ENCODE results near the gene RPRD1B. TPM values are rescaled to one million over a fixed set of nuclear protein-coding genes. Genes with fewer than 3 reads are reported as not detected.

RPRD1B gene
- total and polyA plus RNA-seq, 2 of the 13 experiments (the other 11 are each of a cell fraction or from before 2014, with no cell fraction given): 31.1 to 41.5 TPM

GRCh38 chr20:38059832-38060231 is 26.3 kb downstream of the RPRD1B start (continued):
- TF ChIP-seq ERF (CRISPR knock-in tag; IDR thresholded peaks at IDR 0.05) (peak; percentile 68; the same call in 1 of the 2 replicates), RNF219 (CRISPR knock-in tag; IDR thresholded peaks at IDR 0.05) (no peak), NR2F1 (CRISPR knock-in tag; IDR thresholded peaks at IDR 0.05) (0 out of 4 replicates have a peak, but pooled peaks of 1 of the 2 experiments have one; percentile 25), JUNB (CRISPR knock-in tag; IDR thresholded peaks at IDR 0.05; ENCODE audit: borderline replicate concordance) (peak; percentile 47; the same call in 1 of the 2 replicates), PRDM15 (CRISPR knock-in tag; IDR thresholded peaks at IDR 0.05) (0 out of 2 replicates have a peak, but pooled peaks have one; percentile 36), GFI1 (CRISPR knock-in tag; IDR thresholded peaks at IDR 0.05; ENCODE audit: borderline replicate concordance) (peak; percentile 59; the same call in 1 of the 2 replicates), ZSCAN5A (CRISPR knock-in tag; IDR thresholded peaks at IDR 0.05; ENCODE audit: borderline replicate concordance) (peak; percentile 46; the same call in 1 of the 2 replicates), SMARCE1 (IDR thresholded peaks at IDR 0.05; ENCODE audit: borderline replicate concordance) (no peak), SAP130 (CRISPR knock-in tag; IDR thresholded peaks at IDR 0.05; ENCODE audit: low read depth) (peak; percentile 89), HMG20A (CRISPR knock-in tag; IDR thresholded peaks at IDR 0.05; ENCODE audit: borderline replicate concordance) (peak; percentile 74; the same call in 1 of the 2 replicates), ZFP91 (CRISPR knock-in tag; IDR thresholded peaks at IDR 0.05; ENCODE audit: borderline replicate concordance) (no peak), TGIF2 (CRISPR knock-in tag; IDR thresholded peaks at IDR 0.05) (0 out of 2 replicates have a peak, but pooled peaks have one; percentile 62), ATF1 (CRISPR knock-in tag; IDR thresholded peaks at IDR 0.05) (0 out of 2 replicates have a peak, but pooled peaks have one; percentile 21), ZNF644 (CRISPR knock-in tag; IDR thresholded peaks at IDR 0.05; ENCODE audit: low read depth) (peak; percentile 46; the same call in 1 of the 2 replicates), SKI (IDR thresholded peaks at IDR 0.05; ENCODE audit: partially characterized antibody) (peak; percentile 28), NCOR1 (IDR thresholded peaks at IDR 0.05; ENCODE audit: borderline replicate concordance, low read length) (no peak), PATZ1 (CRISPR knock-in tag; IDR thresholded peaks at IDR 0.05) (peak; percentile 52), MLX (CRISPR knock-in tag; IDR thresholded peaks at IDR 0.05) (peak; percentile 57)
